ENCODE results near the gene GNL3. TPM values are rescaled to one million over a fixed set of nuclear protein-coding genes. Genes with fewer than 3 reads are reported as not detected.

Gene GNL3
- total RNA-seq, 1 donor from 2014 or later, result 113 TPM

DNA sequence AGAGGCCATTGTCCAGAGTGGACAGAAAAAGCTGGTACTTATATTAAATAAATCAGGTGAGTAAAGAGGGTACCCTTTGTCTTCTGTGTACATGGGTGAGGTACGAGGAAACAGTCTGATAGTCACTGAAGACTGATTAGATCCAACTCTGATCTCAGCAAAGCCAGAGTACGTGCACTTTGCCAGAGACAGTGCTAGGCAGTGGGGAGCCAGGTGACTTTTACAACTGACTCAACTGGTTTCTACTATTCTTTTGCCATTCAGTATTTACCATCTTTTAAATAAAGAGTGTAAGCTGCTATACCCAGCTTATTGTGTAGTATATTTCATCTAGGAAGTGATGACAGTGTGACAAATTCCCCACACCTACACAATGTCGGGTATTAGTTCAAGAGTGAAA is 3.3 kb downstream of the GNL3 start:
- DNase-seq (ENCODE audit: low read depth), result no peak

- DNase-seq (ENCODE audit: low read depth), result no peak
These were observed 4.7 kb downstream of the GNL3 start for GRCh38 chr3:52690560-52690959.

- no peak for DNase-seq (ENCODE audit: low read depth)
These were observed 7.2 kb downstream of the GNL3 start for GRCh38 chr3:52693071-52693470.

DNA sequence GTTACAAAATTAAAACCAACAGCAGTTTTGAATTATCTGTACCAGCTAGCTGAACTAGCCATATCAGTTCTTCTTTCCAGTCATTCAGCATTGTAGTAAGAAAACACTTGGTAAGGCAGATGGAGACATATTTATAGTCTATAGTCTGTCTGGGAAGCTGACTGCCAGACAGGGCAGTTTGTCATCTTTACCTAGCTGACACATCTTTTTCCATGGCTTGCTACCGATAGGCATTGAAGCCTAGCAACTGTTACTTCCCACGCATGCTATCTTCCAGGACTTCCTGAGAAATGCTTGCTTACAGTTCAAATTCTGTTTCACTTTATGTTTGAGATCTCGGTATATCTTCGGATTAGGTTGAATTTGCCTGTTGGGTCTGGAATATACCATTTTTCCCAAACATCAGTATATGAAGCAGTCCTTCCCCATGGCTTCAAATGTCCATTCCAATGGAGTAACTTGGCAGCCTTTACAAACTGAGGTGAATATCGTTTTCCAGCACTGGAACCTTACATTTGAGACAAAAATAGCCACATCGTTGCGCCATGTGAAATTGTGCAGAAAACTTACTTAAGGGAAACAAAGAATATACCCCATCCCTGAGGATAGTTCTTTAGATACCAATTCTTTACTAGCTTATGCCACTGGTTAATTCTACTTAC is 8.8 kb downstream of the GNL3 start:
- DNase-seq (ENCODE audit: low read depth), result no peak

DNA sequence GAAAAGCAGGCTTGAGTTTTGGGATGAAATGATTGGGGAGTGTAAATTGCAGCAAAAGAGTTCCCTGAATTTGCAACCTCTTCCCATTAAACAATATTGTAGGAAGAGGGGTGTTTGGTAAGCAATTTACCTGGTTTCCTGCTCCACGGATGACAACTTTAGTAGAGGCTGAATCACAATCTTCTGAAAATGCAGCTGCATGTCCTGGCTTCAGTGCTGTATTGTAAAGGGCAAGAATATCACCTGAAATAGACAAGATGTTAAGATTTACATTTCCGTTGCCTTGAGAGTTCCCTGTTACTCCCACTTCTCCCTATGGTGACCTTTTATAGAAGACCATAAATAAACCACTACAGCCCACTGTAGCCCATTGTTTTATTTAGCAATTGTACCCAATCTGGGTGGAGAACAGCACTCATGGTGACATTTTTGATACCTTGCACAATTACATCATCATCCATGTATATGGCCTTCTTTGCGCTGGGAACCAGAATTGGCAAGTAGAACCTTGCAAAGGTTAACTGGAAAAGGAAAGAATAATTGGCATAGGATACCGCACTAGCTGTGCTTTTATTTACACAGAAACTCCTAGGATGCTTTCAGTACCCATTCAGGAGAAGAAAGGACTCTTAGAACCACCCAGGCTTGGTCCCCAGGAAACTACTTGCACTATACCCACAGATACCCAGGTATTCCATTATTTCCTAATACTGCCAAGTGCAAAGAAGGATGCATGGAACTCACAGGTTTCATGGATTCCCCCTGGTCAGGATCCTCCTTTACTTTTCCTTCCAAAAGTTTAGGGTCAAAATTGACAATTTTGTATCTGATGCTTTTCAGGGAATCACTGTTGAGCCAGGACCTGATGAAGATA is 10.2 kb downstream of the GNL3 start:
- DNase-seq (ENCODE audit: low read depth), result no peak

- DNase-seq (ENCODE audit: low read depth), result no peak
These were observed 11.2 kb downstream of the GNL3 start for GRCh38 chr3:52696830-52697631.

GRCh38 chr3:52697632-52697965 is 11.8 kb downstream of the GNL3 start:
- no peak for DNase-seq (ENCODE audit: low read depth)

DNA sequence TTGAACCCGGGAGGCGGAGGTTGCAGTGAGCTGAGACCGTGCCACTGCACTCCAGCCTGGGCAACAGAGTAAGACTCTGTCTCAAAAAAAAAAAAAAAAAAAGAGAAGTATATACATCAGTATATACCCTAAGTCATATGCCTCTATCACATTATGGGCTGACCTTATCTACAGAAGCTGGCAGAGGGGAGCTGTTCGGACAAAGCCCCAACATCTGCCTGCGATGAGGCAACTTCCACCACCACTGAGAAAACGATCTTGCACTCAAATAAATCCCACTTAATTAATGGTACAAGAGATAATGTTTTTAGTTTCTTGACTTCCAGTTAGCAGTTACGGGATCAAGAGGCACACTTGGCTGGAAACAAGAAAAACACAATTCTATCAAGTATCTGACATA is 17.5 kb downstream of the GNL3 start:
- no peak for DNase-seq (ENCODE audit: low read depth)

DNA sequence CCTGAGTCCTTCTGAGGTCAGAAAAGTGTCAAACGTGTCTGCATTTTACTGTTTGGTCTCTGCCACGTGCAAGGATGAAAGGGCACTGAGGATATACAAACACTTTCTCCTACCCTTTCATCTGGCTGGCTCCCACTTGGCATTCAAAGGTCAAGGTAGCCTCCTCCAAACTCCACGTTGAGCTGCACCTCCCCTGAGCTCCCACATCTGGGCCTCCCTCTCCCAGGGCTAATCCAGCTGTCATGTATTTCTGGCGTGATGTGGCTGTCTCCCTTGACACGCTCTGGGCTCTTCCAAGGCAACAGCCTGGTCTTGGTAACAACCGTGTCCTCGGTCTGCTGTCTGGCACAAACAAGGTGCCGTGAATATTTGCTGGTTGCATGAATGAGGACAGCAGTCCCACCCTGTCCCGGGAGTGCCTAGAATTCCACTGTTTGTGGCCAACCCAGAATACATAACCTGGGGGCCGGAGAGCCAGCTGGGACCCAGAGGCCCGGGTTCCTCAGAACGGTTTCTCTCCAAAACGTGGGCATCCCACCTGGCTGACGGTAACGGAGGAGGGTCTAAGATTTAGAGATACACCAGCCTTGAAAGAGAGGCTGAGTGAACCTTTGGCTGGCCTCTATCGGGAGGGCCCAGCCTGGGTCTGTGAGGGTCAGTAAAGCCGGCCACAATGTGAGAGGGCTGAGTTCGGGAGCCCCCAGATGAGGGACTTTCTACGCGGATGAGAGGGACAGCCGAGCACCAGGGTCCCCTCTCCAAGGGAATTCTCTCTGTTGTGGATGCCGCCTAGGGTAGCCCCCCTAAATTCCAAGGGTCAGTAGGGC is 19.0 kb downstream of the GNL3 start:
- DNase-seq (ENCODE audit: low read depth), result peak; percentile 46

DNA sequence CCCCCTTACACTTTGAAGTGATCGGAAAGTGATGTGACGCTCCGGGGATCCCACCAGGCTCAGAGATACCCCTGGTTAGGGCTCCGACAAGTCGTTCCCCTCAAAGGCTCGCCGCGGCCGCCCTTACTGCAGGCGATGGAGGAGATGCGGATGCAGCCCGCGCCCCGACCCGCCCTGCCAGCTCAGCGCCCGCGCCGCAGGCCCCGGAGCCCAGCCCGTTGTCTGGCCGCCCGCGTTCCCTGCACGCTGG is 19.5 kb downstream of the GNL3 start:
- no peak for DNase-seq (ENCODE audit: low read depth)

GRCh38 chr3:52705688-52706686 is 20.2 kb downstream of the GNL3 start, which contains the start of the genes GLT8D1 and SPCS1:
GLT8D1 (minus strand) TSS chr3:52705791; CDS start chr3:52700460, 5,331 bp downstream.
SPCS1 (plus strand) TSS chr3:52706106; CDS start chr3:52706247, 141 bp downstream.
- peak; percentile 69 for DNase-seq (ENCODE audit: low read depth)

DNA sequence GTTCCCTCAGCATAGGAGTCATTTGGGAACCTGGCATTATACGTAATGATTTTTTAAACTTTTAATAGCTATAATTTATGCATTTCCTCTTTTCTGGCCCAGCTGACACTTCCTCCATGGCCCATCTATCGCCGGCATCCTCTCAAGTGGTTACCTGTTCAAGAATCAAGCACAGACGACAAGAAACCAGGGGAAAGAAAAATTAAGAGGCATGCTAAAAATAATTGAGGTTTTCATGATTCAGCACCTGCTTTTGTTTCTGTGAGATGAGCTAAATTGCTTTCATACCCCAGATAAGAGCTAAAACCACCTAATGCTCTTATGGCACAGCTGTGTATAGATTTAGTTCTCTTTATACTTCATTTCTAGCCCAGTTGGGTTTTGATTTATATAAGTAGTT is 21.8 kb downstream of the GNL3 start:
- no peak for DNase-seq (ENCODE audit: low read depth)

- no peak for DNase-seq (ENCODE audit: low read depth)
These were observed 24.7 kb downstream of the GNL3 start for GRCh38 chr3:52710512-52710911.

DNA sequence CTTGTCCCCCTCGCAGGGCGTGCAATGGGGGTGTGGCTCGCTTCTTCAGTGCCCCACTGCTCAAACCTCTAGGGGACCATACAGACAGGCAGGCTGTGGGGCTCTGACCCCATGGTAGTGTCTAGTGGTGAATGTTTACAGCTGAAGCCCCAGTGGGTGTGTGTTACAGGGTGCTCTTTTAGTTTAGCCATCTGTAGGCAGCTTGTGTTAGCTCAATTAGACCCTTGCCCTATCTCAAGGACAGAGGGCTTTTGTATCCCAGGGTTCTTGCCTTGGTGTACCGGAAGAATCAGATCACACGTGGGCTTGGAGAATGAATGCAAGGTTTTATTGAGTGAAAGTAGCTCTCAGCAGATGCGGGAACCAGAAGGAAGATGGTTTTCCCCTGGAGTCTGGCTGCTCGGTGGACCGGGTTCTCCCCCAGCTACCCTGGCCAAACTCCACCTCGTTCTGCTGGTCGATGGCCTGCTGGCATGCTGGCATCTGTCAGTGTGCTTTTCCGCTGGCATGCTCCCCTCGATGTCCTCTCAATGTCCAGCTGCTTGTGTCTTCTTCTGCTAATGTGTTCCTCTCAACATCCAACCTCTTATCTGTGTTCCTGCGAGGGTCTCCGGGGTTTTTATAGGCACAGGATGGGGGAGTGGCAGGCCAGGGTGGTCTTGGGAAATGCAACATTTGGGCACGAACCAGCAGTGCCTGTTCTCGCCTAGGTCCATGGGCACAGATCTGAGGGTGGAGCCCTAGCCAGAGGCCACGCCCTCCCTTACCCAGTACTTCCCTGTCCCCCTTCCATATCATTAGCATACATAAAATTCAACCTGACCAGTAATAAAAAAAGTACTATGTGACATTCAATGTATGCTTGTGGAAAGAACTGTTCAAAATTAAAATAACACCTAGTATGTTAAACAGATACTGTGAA is 26.7 kb downstream of the GNL3 start:
- no peak for DNase-seq (ENCODE audit: low read depth)

- DNase-seq (ENCODE audit: low read depth), result no peak
These were observed 28.8 kb downstream of the GNL3 start for GRCh38 chr3:52714335-52715302.

DNA sequence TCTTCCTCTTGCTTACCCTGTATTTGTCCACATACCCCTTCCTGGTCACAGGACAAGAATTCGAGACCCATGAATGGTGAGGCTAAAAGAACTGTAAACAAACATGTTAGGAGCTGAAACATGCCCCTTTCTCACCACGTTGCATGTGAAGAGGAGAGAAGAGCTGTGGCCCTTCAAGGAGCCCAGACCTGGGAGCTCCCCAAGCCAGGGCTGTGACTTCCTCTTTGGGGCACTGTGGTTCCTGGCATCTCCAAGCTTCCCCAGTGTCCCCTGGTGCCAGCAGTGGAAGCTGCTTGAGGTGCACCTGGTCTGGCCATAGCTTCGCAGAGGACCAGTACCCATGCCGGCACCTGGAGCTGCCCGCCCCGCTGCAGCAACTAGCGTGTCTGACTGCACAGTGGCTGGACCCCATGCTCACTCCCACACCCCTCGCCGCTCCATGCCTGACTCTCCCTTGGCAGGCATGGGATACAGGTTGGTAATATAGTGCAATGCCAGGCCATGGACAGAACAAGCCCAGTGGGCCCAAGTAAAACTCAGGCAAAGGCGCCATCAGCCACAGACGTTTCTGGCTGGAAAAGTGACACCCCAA is 30.0 kb downstream of the GNL3 start:
- DNase-seq (ENCODE audit: low read depth), result no peak

- no peak for DNase-seq (ENCODE audit: low read depth)
These were observed 33.8 kb downstream of the GNL3 start for GRCh38 chr3:52719618-52720017.
